SK-N-SH treated with all-trans-retinoic acid at 6 μM for 48 hours (cell line): ENCODE results near the gene ZSCAN31.

Experiments used
- ATAC-seq: fragments of 200-7000 bp; cut with Tn5 transposase; 3 replicates; pipeline ENCODE4 v1.9.1; 2020; ENCODE audit warnings: mild to moderate bottlenecking, moderate library complexity
- ARNTL ChIP-seq: fragments of 450-650 bp; formaldehyde crosslinking; IDR thresholded peaks from 2 replicates; pipeline ENCODE4 v1.5.0; 2020; ENCODE audit warnings: low read depth, mild to moderate bottlenecking, moderate library complexity, borderline replicate concordance
- BACH2 ChIP-seq: fragments of 250-450 bp; sonication (Bioruptor Pico); IDR thresholded peaks from 2 replicates; pipeline ENCODE4 v1.9.0; 2021; ENCODE audit warnings: mild to moderate bottlenecking, borderline replicate concordance
- CSDC2 ChIP-seq: fragments of 250-450 bp; sonication (Bioruptor Pico); IDR thresholded peaks from 2 replicates; pipeline ENCODE4 v1.5.0; 2020; ENCODE audit warnings: mild to moderate bottlenecking, moderate library complexity
- ESRRG ChIP-seq: fragments of 250-450 bp; sonication (Bioruptor Pico); IDR thresholded peaks from 2 replicates; pipeline ENCODE4 v1.6.1; 2021; ENCODE audit warnings: mild to moderate bottlenecking
- GLIS3 ChIP-seq: fragments of 250-450 bp; sonication (Bioruptor Pico); IDR thresholded peaks from 2 replicates; pipeline ENCODE4 v1.5.0; 2020; ENCODE audit warnings: mild to moderate bottlenecking, moderate library complexity
- ISL1 ChIP-seq: fragments of 250-450 bp; sonication (Bioruptor Pico); IDR thresholded peaks from 2 replicates; pipeline ENCODE4 v2.1.2; 2022; ENCODE audit warnings: mild to moderate bottlenecking, moderate library complexity
- POU6F1 ChIP-seq: fragments of 250-450 bp; sonication (Bioruptor Pico); IDR thresholded peaks from 2 replicates; pipeline ENCODE4 v1.8.0; 2021; ENCODE audit warnings: low read depth, mild to moderate bottlenecking, moderate library complexity, borderline replicate concordance
- PPARA ChIP-seq: fragments of 250-450 bp; sonication (Bioruptor Pico); IDR thresholded peaks from 2 replicates; pipeline ENCODE4 v1.5.0; 2020; ENCODE audit warnings: mild to moderate bottlenecking, borderline replicate concordance
- RARB ChIP-seq: fragments of 250-450 bp; sonication (Bioruptor Pico); IDR thresholded peaks from 2 replicates; pipeline ENCODE4 v1.8.0; 2021; ENCODE audit warnings: mild to moderate bottlenecking, moderate library complexity
- SNAI2 ChIP-seq: fragments of 250-450 bp; sonication (Bioruptor Pico); IDR thresholded peaks from 2 replicates; pipeline ENCODE4 v1.5.0; 2020; ENCODE audit warnings: mild to moderate bottlenecking, moderate library complexity
- TCF4 ChIP-seq: fragments of 250-450 bp; sonication (Bioruptor Pico); IDR thresholded peaks from 2 replicates; pipeline ENCODE4 v1.8.0; 2021; ENCODE audit warnings: mild to moderate bottlenecking, moderate library complexity, borderline replicate concordance
- TOX ChIP-seq: fragments of 250-450 bp; sonication (Bioruptor Pico); IDR thresholded peaks from 2 replicates; pipeline ENCODE4 v1.8.0; 2021; ENCODE audit warnings: mild to moderate bottlenecking, moderate library complexity, borderline replicate concordance
- TSHZ2 ChIP-seq: fragments of 250-450 bp; sonication (Bioruptor Pico); IDR thresholded peaks from 2 replicates; pipeline ENCODE4 v1.5.0; 2020; ENCODE audit warnings: mild to moderate bottlenecking, moderate library complexity
- ZC3H10 ChIP-seq: fragments of 250-450 bp; sonication (Bioruptor Pico); IDR thresholded peaks from 2 replicates; pipeline ENCODE4 v1.5.1; 2021; ENCODE audit warnings: mild to moderate bottlenecking, moderate library complexity
- ZFP3 ChIP-seq: fragments of 250-450 bp; sonication (Bioruptor Pico); IDR thresholded peaks from 2 replicates; pipeline ENCODE4 v1.5.0; 2020; ENCODE audit warnings: mild to moderate bottlenecking, moderate library complexity
- ZFP30 ChIP-seq: fragments of 450-650 bp; formaldehyde crosslinking; IDR thresholded peaks from 2 replicates; pipeline ENCODE4 v1.5.0; 2022; ENCODE audit warnings: mild to moderate bottlenecking, moderate library complexity
- ZNF565 ChIP-seq: fragments of 450-650 bp; formaldehyde crosslinking; conservative IDR thresholded peaks from 2 replicates; pipeline ENCODE4 v1.5.0; 2020; ENCODE audit warnings: low read depth, mild to moderate bottlenecking, moderate library complexity
- ZNF70 ChIP-seq: fragments of 450-650 bp; formaldehyde crosslinking; IDR thresholded peaks from 2 replicates; pipeline ENCODE4 v1.5.0; 2020; ENCODE audit warnings: mild to moderate bottlenecking, moderate library complexity
- ZNF8 ChIP-seq: fragments of 450-650 bp; formaldehyde crosslinking; IDR thresholded peaks from 2 replicates; pipeline ENCODE4 v1.5.0; 2020; ENCODE audit warnings: mild to moderate bottlenecking, moderate library complexity
- TF ChIP-seq, protein P1 (sequence below): fragments of 250-450 bp; sonication (Bioruptor Pico); IDR thresholded peaks from 2 replicates; pipeline ENCODE4 v1.8.0; 2020; ENCODE audit warnings: mild to moderate bottlenecking, moderate library complexity, borderline replicate concordance
- TF ChIP-seq, protein P2 (sequence below): fragments of 250-450 bp; sonication (Bioruptor Pico); IDR thresholded peaks from 2 replicates; pipeline ENCODE4 v1.5.1; 2020; ENCODE audit warnings: low read depth, mild to moderate bottlenecking, moderate library complexity
- TF ChIP-seq, protein P3 (sequence below): fragments of 250-450 bp; sonication (Bioruptor Pico); IDR thresholded peaks from 2 replicates; pipeline ENCODE4 v1.5.1; 2021; ENCODE audit warnings: mild to moderate bottlenecking, moderate library complexity

The ZSCAN31 gene

GRCh38 chr6:28351087-28351486, 15.1 kb upstream of the ZSCAN31 start:
- ATAC-seq = no peak
- TF ChIP-seq GLIS3 (CRISPR knock-in tag) (no peak), ZFP30 (CRISPR knock-in tag) (no peak), ISL1 (CRISPR knock-in tag) (no peak), ZNF8 (CRISPR knock-in tag) (no peak), BACH2 (no peak), ZNF70 (CRISPR knock-in tag) (no peak), ESRRG (no peak), POU6F1 (CRISPR knock-in tag) (no peak), TOX (no peak), ZFP3 (CRISPR knock-in tag) (no peak), RARB (CRISPR knock-in tag) (no peak), SNAI2 (CRISPR knock-in tag) (no peak), ZC3H10 (CRISPR knock-in tag) (no peak), TSHZ2 (CRISPR knock-in tag) (no peak), ARNTL (CRISPR knock-in tag) (no peak), PPARA (CRISPR knock-in tag) (no peak)
- TF ChIP-seq, protein P1, sequence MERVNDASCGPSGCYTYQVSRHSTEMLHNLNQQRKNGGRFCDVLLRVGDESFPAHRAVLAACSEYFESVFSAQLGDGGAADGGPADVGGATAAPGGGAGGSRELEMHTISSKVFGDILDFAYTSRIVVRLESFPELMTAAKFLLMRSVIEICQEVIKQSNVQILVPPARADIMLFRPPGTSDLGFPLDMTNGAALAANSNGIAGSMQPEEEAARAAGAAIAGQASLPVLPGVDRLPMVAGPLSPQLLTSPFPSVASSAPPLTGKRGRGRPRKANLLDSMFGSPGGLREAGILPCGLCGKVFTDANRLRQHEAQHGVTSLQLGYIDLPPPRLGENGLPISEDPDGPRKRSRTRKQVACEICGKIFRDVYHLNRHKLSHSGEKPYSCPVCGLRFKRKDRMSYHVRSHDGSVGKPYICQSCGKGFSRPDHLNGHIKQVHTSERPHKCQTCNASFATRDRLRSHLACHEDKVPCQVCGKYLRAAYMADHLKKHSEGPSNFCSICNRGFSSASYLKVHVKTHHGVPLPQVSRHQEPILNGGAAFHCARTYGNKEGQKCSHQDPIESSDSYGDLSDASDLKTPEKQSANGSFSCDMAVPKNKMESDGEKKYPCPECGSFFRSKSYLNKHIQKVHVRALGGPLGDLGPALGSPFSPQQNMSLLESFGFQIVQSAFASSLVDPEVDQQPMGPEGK = no peak
- TF ChIP-seq, protein P2, sequence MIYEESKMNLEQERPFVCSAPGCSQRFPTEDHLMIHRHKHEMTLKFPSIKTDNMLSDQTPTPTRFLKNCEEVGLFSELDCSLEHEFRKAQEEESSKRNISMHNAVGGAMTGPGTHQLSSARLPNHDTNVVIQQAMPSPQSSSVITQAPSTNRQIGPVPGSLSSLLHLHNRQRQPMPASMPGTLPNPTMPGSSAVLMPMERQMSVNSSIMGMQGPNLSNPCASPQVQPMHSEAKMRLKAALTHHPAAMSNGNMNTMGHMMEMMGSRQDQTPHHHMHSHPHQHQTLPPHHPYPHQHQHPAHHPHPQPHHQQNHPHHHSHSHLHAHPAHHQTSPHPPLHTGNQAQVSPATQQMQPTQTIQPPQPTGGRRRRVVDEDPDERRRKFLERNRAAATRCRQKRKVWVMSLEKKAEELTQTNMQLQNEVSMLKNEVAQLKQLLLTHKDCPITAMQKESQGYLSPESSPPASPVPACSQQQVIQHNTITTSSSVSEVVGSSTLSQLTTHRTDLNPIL (CRISPR knock-in tag) = no peak
- TF ChIP-seq, protein P3, sequence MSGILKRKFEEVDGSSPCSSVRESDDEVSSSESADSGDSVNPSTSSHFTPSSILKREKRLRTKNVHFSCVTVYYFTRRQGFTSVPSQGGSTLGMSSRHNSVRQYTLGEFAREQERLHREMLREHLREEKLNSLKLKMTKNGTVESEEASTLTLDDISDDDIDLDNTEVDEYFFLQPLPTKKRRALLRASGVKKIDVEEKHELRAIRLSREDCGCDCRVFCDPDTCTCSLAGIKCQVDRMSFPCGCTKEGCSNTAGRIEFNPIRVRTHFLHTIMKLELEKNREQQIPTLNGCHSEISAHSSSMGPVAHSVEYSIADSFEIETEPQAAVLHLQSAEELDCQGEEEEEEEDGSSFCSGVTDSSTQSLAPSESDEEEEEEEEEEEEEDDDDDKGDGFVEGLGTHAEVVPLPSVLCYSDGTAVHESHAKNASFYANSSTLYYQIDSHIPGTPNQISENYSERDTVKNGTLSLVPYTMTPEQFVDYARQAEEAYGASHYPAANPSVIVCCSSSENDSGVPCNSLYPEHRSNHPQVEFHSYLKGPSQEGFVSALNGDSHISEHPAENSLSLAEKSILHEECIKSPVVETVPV (CRISPR knock-in tag) = no peak

GRCh38 chr6:28349892-28350737, 14.2 kb upstream of the ZSCAN31 start, which contains the start of gene ZKSCAN3:
Gene ZKSCAN3, plus strand, starts transcription at chr6:28349947. Its CDS starts 9,640 bp downstream, at chr6:28359587.
- ATAC-seq = peak; percentile 100
- TF ChIP-seq SNAI2 (CRISPR knock-in tag) (no peak), BACH2 (no peak), TSHZ2 (CRISPR knock-in tag) (no peak), ISL1 (CRISPR knock-in tag) (no peak), ZNF565 (CRISPR knock-in tag) (no peak), CSDC2 (CRISPR knock-in tag) (no peak), ZFP30 (CRISPR knock-in tag) (no peak), TCF4 (no peak), GLIS3 (CRISPR knock-in tag) (no peak), TOX (no peak)
- TF ChIP-seq, protein P1 = no peak
- TF ChIP-seq, protein P3 (CRISPR knock-in tag) = no peak
